ENCODE results near the gene KIAA0586. TPM values are rescaled to one million over a fixed set of nuclear protein-coding genes. Genes with fewer than 3 reads are reported as not detected.

KIAA0586 gene
- total RNA-seq, 1 experiment from 2014 or later = 20.9 TPM

GRCh38 chr14:58395812-58396788 is 31.4 kb upstream of the KIAA0586 start, which contains the start of gene TOMM20L:
Gene TOMM20L, plus strand, starts transcription at chr14:58395930. Its CDS starts 28 bp downstream, at chr14:58395958.
- Histone ChIP-seq H3K23me2 (ENCODE audit: insufficient read length, low read depth, low read length, poor library complexity, severe bottlenecking) (peaks cover 3% of the 10 kb centered on the region), H4K5ac (ENCODE audit: insufficient read length, low read depth, low read length) (no peak within 1 kb of the TSS), H3T11ph (ENCODE audit: low read length) (no peak within 1 kb of the TSS), H3K56ac (ENCODE audit: insufficient read length, low read depth, low read length) (no peak within 1 kb of the TSS), H2BK5ac (ENCODE audit: insufficient read length, low read length) (no peak within 1 kb of the TSS), H2AK5ac (ENCODE audit: insufficient read length, low read length) (no peak within 1 kb of the TSS), H2BK15ac (ENCODE audit: low read depth, low read length) (no peak within 1 kb of the TSS), H2BK20ac (ENCODE audit: low read depth, low read length, poor library complexity, severe bottlenecking) (no peak within 1 kb of the TSS), H3K18ac (ENCODE audit: insufficient read length, low read depth, low read length) (peak within 1 kb of the TSS; percentile 67), H4K8ac (replicated peaks; ENCODE audit: insufficient read length, low read depth, low read length) (no peak within 1 kb of the TSS), H3K4ac (ENCODE audit: low read depth, low read length) (no peak within 1 kb of the TSS; the same call in 1 of the 2 replicates), H2AFZ (ENCODE audit: low read length) (peak within 1 kb of the TSS; percentile 52), H3K79me1 (ENCODE audit: insufficient read depth, low read depth, low read length, poor library complexity, severe bottlenecking) (no peaks in the 10 kb centered on the region), H4K91ac (ENCODE audit: insufficient read length, low read depth, low read length) (no peak within 1 kb of the TSS), H3K27me3 (ENCODE audit: insufficient read depth, low read length) (peaks cover 2% of the 10 kb centered on the region; the same call in 1 of the 2 replicates), H3K14ac (ENCODE audit: insufficient read depth, low read length) (peak within 1 kb of the TSS; percentile 99), H3K79me2 (ENCODE audit: insufficient read depth, low read length) (no peaks in the 10 kb centered on the region), H3K27ac (ENCODE audit: insufficient read length, low read depth, low read length) (peak within 1 kb of the TSS; percentile 15), H2BK12ac (ENCODE audit: insufficient read length, low read depth, low read length) (no peak within 1 kb of the TSS), H2BK120ac (ENCODE audit: low read depth, low read length, poor library complexity, severe bottlenecking) (no peak within 1 kb of the TSS), H3K4me1 (ENCODE audit: insufficient read depth, low read length) (peaks cover 2% of the 10 kb centered on the region; the same call in 1 of the 2 replicates), H4K20me1 (ENCODE audit: control insufficient read depth, insufficient read depth, insufficient read length) (no peaks in the 10 kb centered on the region), H3K4me2 (ENCODE audit: insufficient read depth, insufficient read length, low read length) (peak within 1 kb of the TSS; percentile 78), H3K23ac (ENCODE audit: insufficient read length, low read depth, low read length) (no peak within 1 kb of the TSS), H3K9ac (ENCODE audit: extremely low read depth, insufficient read length, low read length) (peak within 1 kb of the TSS; percentile 77), H3K9me3 (ENCODE audit: control insufficient read depth, low read depth, low read length) (no peaks in the 10 kb centered on the region)
- Mint-ChIP-seq H3K4me3 (peak within 1 kb of the TSS; percentile 61 to 82), H3K27ac (peak within 1 kb of the TSS; percentile 23 to 94 (median 93); a peak in 5 of 7 replicates), H3K9me3 (no peaks in the 10 kb centered on the region), H3K4me1 (peaks cover 31 to 33% of the 10 kb centered on the region in 2 experiments), H3K36me3 (ENCODE audit: insufficient read depth in 1 of 3, low read depth in 3 of 3) (no peaks in the 10 kb centered on the region), H3K27me3 (ENCODE audit: low read depth) (peaks cover 38% of the 10 kb centered on the region)
- DNase-seq = peak; percentile 86
- TF ChIP-seq CTCF (conservative IDR thresholded peaks at IDR 0.05) = peak; percentile 96
- no CpG with 5 or more reads among the region's 86 CpGs for whole genome bisulfite sequencing (ENCODE audit: extremely low coverage, insufficient read length, low lambda C conversion rate)
